ENCODE results near the gene PNLIP. TPM values are rescaled to one million over a fixed set of nuclear protein-coding genes. Genes with fewer than 3 reads are reported as not detected.

The PNLIP gene
- total and polyA plus RNA-seq, 9 donors = 3.1 to 7.0 (median 3.8) TPM; not detected in 5

- no peak overlapping the region for H3K27ac ChIP-seq
- no peaks in the 10 kb centered on the region for H3K27me3 ChIP-seq
- DNase-seq = no peak
- no peaks in the 10 kb centered on the region for H3K9me3 ChIP-seq
- intact Hi-C loops (cut with DNase I) = no loop called here
- H3K36me3 ChIP-seq = no peaks in the 10 kb centered on the region
- H3K4me1 ChIP-seq (ENCODE audit: insufficient read depth) = no peaks in the 10 kb centered on the region
- no peak overlapping the region for H3K4me3 ChIP-seq
- TF ChIP-seq CTCF (IDR thresholded peaks at IDR 0.05) (no peak), EP300 (IDR thresholded peaks at IDR 0.05) (no peak), POLR2A (IDR thresholded peaks at IDR 0.05) (no peak)
These were observed 3.6 kb upstream of the PNLIP start for GRCh38 chr10:116542007-116542677.

GRCh38 chr10:116545122-116545521 is 609 bp upstream of the PNLIP start:
- intact Hi-C loops (cut with DNase I) = no loop called here
- DNase-seq = no peak
- Histone ChIP-seq H3K36me3 (no peaks in the 10 kb centered on the region), H3K27ac (no peak overlapping the region), H3K27me3 (no peaks in the 10 kb centered on the region), H3K9me3 (no peaks in the 10 kb centered on the region), H3K4me3 (no peak overlapping the region), H3K4me1 (ENCODE audit: insufficient read depth) (no peaks in the 10 kb centered on the region)
- WGBS, 3 donors = 50 to 61% (median 51%) methylated on average over 1 of the region's 1 CpG
- TF ChIP-seq EP300 (IDR thresholded peaks at IDR 0.05) (no peak), CTCF (IDR thresholded peaks at IDR 0.05) (no peak), POLR2A (IDR thresholded peaks at IDR 0.05) (no peak)

GRCh38 chr10:116548301-116548700 is 2.6 kb downstream of the PNLIP start:
- no peaks in the 10 kb centered on the region for H3K36me3 ChIP-seq
- intact Hi-C loops (cut with DNase I) = no loop called here
- TF ChIP-seq POLR2A (IDR thresholded peaks at IDR 0.05) = no peak
- TF ChIP-seq EP300 (IDR thresholded peaks at IDR 0.05) = no peak
- TF ChIP-seq CTCF (IDR thresholded peaks at IDR 0.05) = no peak
- DNase-seq = no peak
- H3K4me1 ChIP-seq (ENCODE audit: insufficient read depth) = no peaks in the 10 kb centered on the region
- no peak overlapping the region for H3K27ac ChIP-seq
- WGBS, 3 donors = 78 to 82% (median 82%) methylated on average over 5 of the region's 5 CpGs
- H3K27me3 ChIP-seq = no peaks in the 10 kb centered on the region
- no peak overlapping the region for H3K4me3 ChIP-seq
- no peaks in the 10 kb centered on the region for H3K9me3 ChIP-seq

GRCh38 chr10:116553378-116553980 is 7.7 kb downstream of the PNLIP start:
- DNase-seq = no peak
- intact Hi-C loops (cut with DNase I) = no loop called here
- Histone ChIP-seq H3K4me1 (ENCODE audit: insufficient read depth) (no peaks in the 10 kb centered on the region), H3K27me3 (no peaks in the 10 kb centered on the region), H3K9me3 (no peaks in the 10 kb centered on the region), H3K36me3 (no peaks in the 10 kb centered on the region), H3K4me3 (no peak overlapping the region), H3K27ac (no peak overlapping the region)
- TF ChIP-seq POLR2A (IDR thresholded peaks at IDR 0.05) (no peak), EP300 (IDR thresholded peaks at IDR 0.05) (no peak), CTCF (IDR thresholded peaks at IDR 0.05) (no peak)
- 90 to 95% (median 95%) methylated on average over 13 of the region's 13 CpGs for WGBS, 3 donors
